Measurements from ENCODE around the gene SSH3. TPM values are rescaled to one million over a fixed set of nuclear protein-coding genes. Genes with fewer than 3 reads are reported as not detected.
"Not testable (repeated sequence)": the region's sequence is repeated elsewhere in the genome, so short reads cannot be mapped to it uniquely, and the experiment has no call there.

SSH3 gene
- total RNA-seq, 6 experiments from 2014 or later, result 10.9 to 17.9 (median 14.5) TPM

DNA sequence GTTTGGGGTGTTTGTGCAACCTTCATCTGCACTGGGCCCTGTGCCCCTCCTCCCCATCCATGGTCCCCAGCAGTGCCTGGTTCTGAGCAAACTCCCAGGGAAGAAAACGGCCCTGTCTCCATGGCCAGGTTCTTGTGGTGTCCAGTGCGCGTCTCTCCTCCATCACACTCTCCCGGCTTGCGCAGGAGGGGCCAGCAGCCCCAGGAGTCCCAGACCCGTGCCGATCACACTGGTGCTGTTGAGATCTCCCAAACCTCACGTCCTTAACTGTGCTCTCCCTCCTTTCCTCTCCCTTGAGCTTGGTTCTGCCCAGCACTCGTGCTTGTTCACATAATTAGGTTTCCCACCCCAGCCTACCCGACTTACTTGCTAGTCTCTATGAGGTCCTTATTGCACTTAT, 48.0 kb upstream of the SSH3 start:
- Histone ChIP-seq H3K27ac (no peak overlapping the region), H3K27me3 (no peaks in the 10 kb centered on the region), H3K36me3 (peaks cover 15 to 54% (median 34%) of the 10 kb centered on the region in 4 donors), H3K4me3 (no peak overlapping the region), H3K4me1 (peaks cover 0 to 27% (median 11%) of the 10 kb centered on the region in 4 donors), H3K9me3 (no peaks in the 10 kb centered on the region)
- ATAC-seq (no peak), DNase-seq (no peak)
- intact Hi-C loops (cut with DNase I), result no loop called here
- WGBS (ENCODE audit: insufficient coverage, low coverage, low lambda C conversion rate, missing lambda C conversion rate), result 80% methylated on average over 1 of the region's 10 CpGs
- TF ChIP-seq POLR2A (IDR thresholded peaks at IDR 0.05) (no peak), CTCF (IDR thresholded peaks at IDR 0.05) (no peak)

DNA sequence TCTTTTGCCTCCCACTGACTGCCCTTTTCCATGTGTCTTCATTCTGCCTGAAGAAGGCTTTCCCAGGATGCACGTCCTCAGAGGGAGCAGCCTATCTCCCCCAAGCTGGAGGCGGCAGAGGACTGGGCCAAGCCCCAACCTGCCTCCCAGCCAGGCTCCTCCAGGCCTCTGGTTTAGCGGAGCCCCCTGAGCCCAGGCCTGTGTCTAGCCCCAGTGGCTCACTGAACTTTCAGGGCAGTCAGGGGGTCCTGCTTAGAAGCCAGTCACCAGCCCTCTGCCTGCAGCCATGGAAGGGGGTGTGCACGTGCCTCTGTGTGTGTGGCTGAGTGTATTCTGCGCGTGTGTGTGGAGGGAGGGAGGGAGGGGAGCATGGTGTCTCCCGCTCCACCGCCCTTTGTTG, 47.5 kb upstream of the SSH3 start:
- H3K36me3 ChIP-seq, result peaks cover 12 to 49% (median 28%) of the 10 kb centered on the region in 4 donors
- no peaks in the 10 kb centered on the region for H3K27me3 ChIP-seq
- peaks cover 0 to 27% (median 11%) of the 10 kb centered on the region in 4 donors for H3K4me1 ChIP-seq
- intact Hi-C loops (cut with DNase I), result no loop called here
- ATAC-seq, result no peak
- TF ChIP-seq CTCF (IDR thresholded peaks at IDR 0.05) (no peak), POLR2A (IDR thresholded peaks at IDR 0.05) (no peak)
- WGBS (ENCODE audit: insufficient coverage, low coverage, low lambda C conversion rate, missing lambda C conversion rate), result 88% methylated on average over 6 of the region's 8 CpGs
- H3K4me3 ChIP-seq, result no peak overlapping the region
- no peak overlapping the region for H3K27ac ChIP-seq
- DNase-seq, result no peak
- no peaks in the 10 kb centered on the region for H3K9me3 ChIP-seq

GRCh38 chr11:67256477-67257135, 46.7 kb upstream of the SSH3 start:
- intact Hi-C loops (cut with DNase I), result no loop called here
- DNase-seq (no peak), ATAC-seq (no peak)
- TF ChIP-seq CTCF (IDR thresholded peaks at IDR 0.05) (no peak), POLR2A (IDR thresholded peaks at IDR 0.05) (no peak)
- Histone ChIP-seq H3K9me3 (no peaks in the 10 kb centered on the region), H3K36me3 (peaks cover 9 to 41% (median 24%) of the 10 kb centered on the region in 4 donors), H3K27ac (peak overlapping the region in 2 of 3 donors; percentile 26 to 37), H3K4me1 (peaks cover 0 to 28% (median 11%) of the 10 kb centered on the region in 4 donors), H3K27me3 (no peaks in the 10 kb centered on the region), H3K4me3 (no peak overlapping the region)
- 69% methylated on average over 5 of the region's 5 CpGs for WGBS (ENCODE audit: insufficient coverage, low coverage, low lambda C conversion rate, missing lambda C conversion rate)

- Histone ChIP-seq H3K4me1 (peaks cover 0 to 39% (median 11%) of the 10 kb centered on the region in 4 donors), H3K27me3 (no peaks in the 10 kb centered on the region), H3K27ac (no peak overlapping the region), H3K9me3 (no peaks in the 10 kb centered on the region), H3K4me3 (no peak overlapping the region), H3K36me3 (peaks cover 0 to 4% (median 2%) of the 10 kb centered on the region in 4 donors)
- intact Hi-C loops (cut with DNase I), result loop anchor here in 1 of 2 donors (5.0 kb wide), 1 partner anchor 52 kb away; no protein-coding TSS in a partner anchor
- DNase-seq (no peak), ATAC-seq (no peak)
- WGBS (ENCODE audit: insufficient coverage, low coverage, low lambda C conversion rate, missing lambda C conversion rate), result 81% methylated on average over 3 of the region's 6 CpGs
- TF ChIP-seq CTCF (IDR thresholded peaks at IDR 0.05), result no peak
- no peak for TF ChIP-seq POLR2A (IDR thresholded peaks at IDR 0.05)
Measured at GRCh38 chr11:67260406-67260805, 42.9 kb upstream of the SSH3 start.

GRCh38 chr11:67260885-67261639, 42.3 kb upstream of the SSH3 start:
- Histone ChIP-seq H3K4me3 (peak overlapping the region in 2 of 3 donors; percentile 3 to 42), H3K27ac (peak overlapping the region in 1 of 3 donors; percentile 3), H3K4me1 (peaks cover 0 to 46% (median 12%) of the 10 kb centered on the region in 4 donors)
- DNase-seq (peak; percentile 74 to 77 (median 75)), ATAC-seq (peak; percentile 17 to 49 (median 30))
- intact Hi-C loops (cut with DNase I), result loop anchor here in 1 of 2 donors (5.0 kb wide), 1 partner anchor 51 kb away; no protein-coding TSS in a partner anchor
- H3K9me3 ChIP-seq, H3K36me3 ChIP-seq, H3K27me3 ChIP-seq: not testable (repeated sequence)
- WGBS (ENCODE audit: insufficient coverage, low coverage, low lambda C conversion rate, missing lambda C conversion rate), result 36% methylated on average over 23 of the region's 50 CpGs
